OCI-LY3 (cell line): Measurements from ENCODE around the gene AIG1.

Source experiments
- H2AFZ ChIP-seq: fragments of 200-600, 300-600 bp; shearing (Covaris generic); 2 replicates; pipeline ENCODE4 v1.6.0; 2014; ENCODE audit warnings: antibody characterized with exemption, low read depth, low read length
- H3K27ac ChIP-seq: fragments of 200-600, 300-600 bp; sonication (generic); 2 replicates; pipeline ENCODE4 v1.5.1; 2014; ENCODE audit warnings: mild to moderate bottlenecking, low read length, moderate library complexity, mixed read lengths
- H3K27me3 ChIP-seq: fragments of 200-600, 300-600 bp; sonication (generic); 2 replicates; pipeline ENCODE4 v1.6.1; 2014; ENCODE audit warnings: low read depth, low read length, mixed read lengths
- H3K36me3 ChIP-seq: fragments of 200-600, 300-600 bp; sonication (generic); replicated peaks from 2 replicates; pipeline ENCODE3; 2014; ENCODE audit warnings: low read depth, low read length, mixed read lengths
- H3K4me1 ChIP-seq: fragments of 300-600, 200-600 bp; sonication (generic); 2 replicates; pipeline ENCODE4 v1.6.1; 2014; ENCODE audit warnings: low read length, mixed read lengths
- H3K4me2 ChIP-seq: fragments of 200-600, 300-600 bp; sonication (generic); 2 replicates; pipeline ENCODE4 v1.6.1; 2014; ENCODE audit warnings: low read length, mixed read lengths
- H3K4me3 ChIP-seq: fragments of 300-600, 200-600 bp; sonication (generic); 2 replicates; pipeline ENCODE4 v1.5.1; 2014; ENCODE audit warnings: antibody characterized with exemption, mild to moderate bottlenecking, low read length, moderate library complexity
- H3K79me2 ChIP-seq: fragments of 300-600, 200-600 bp; shearing (Covaris generic); 2 replicates; pipeline ENCODE4 v1.6.1; 2014; ENCODE audit warnings: mild to moderate bottlenecking, low read length, mixed read lengths
- H3K9ac ChIP-seq: fragments of 300-600, 200-600 bp; shearing (Covaris generic); 2 replicates; pipeline ENCODE4 v1.6.0; 2014; ENCODE audit warnings: mild to moderate bottlenecking, low read length, moderate library complexity
- H3K9me3 ChIP-seq: fragments of 200-600, 300-600 bp; shearing (Covaris generic); 2 replicates; pipeline ENCODE4 v1.6.1; 2014; ENCODE audit warnings: low read length, mixed read lengths; ENCODE audit not compliant: insufficient read depth
- H4K20me1 ChIP-seq: fragments of 200-600, 300-600 bp; sonication (generic); 2 replicates; pipeline ENCODE4 v1.6.1; 2016; ENCODE audit warnings: low read length, mixed read lengths; ENCODE audit not compliant: insufficient read depth
- EZH2phosphoT487 ChIP-seq: fragments of 200-600 bp; shearing (Covaris generic); IDR thresholded peaks from 2 replicates; pipeline ENCODE4 v1.6.1; 2018; ENCODE audit warnings: antibody characterized with exemption, mixed run types, low read depth
- TF ChIP-seq, protein P1 (sequence below): fragments of 200-600, 300-600 bp; sonication (generic); IDR thresholded peaks from 2 replicates; pipeline ENCODE4 v1.5.1; 2014; ENCODE audit warnings: antibody characterized with exemption, low read length, low read depth

AIG1 gene

GRCh38 chr6:143185288-143185687, 124.6 kb downstream of the AIG1 start:
- H3K4me2 ChIP-seq = no peak overlapping the region
- no peaks in the 10 kb centered on the region for H3K27me3 ChIP-seq
- no peak overlapping the region for H3K9ac ChIP-seq
- H3K36me3 ChIP-seq = no peaks in the 10 kb centered on the region
- TF ChIP-seq EZH2phosphoT487 = no peak
- TF ChIP-seq, protein P1, sequence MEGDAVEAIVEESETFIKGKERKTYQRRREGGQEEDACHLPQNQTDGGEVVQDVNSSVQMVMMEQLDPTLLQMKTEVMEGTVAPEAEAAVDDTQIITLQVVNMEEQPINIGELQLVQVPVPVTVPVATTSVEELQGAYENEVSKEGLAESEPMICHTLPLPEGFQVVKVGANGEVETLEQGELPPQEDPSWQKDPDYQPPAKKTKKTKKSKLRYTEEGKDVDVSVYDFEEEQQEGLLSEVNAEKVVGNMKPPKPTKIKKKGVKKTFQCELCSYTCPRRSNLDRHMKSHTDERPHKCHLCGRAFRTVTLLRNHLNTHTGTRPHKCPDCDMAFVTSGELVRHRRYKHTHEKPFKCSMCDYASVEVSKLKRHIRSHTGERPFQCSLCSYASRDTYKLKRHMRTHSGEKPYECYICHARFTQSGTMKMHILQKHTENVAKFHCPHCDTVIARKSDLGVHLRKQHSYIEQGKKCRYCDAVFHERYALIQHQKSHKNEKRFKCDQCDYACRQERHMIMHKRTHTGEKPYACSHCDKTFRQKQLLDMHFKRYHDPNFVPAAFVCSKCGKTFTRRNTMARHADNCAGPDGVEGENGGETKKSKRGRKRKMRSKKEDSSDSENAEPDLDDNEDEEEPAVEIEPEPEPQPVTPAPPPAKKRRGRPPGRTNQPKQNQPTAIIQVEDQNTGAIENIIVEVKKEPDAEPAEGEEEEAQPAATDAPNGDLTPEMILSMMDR = no peak
- no peak overlapping the region for H3K27ac ChIP-seq
- no peaks in the 10 kb centered on the region for H4K20me1 ChIP-seq
- H2AFZ ChIP-seq = no peak overlapping the region
- H3K79me2 ChIP-seq = no peaks in the 10 kb centered on the region
- H3K4me1 ChIP-seq = no peaks in the 10 kb centered on the region; the same call in 1 of the 2 replicates
- no peak overlapping the region for H3K4me3 ChIP-seq
- no peaks in the 10 kb centered on the region for H3K9me3 ChIP-seq

DNA sequence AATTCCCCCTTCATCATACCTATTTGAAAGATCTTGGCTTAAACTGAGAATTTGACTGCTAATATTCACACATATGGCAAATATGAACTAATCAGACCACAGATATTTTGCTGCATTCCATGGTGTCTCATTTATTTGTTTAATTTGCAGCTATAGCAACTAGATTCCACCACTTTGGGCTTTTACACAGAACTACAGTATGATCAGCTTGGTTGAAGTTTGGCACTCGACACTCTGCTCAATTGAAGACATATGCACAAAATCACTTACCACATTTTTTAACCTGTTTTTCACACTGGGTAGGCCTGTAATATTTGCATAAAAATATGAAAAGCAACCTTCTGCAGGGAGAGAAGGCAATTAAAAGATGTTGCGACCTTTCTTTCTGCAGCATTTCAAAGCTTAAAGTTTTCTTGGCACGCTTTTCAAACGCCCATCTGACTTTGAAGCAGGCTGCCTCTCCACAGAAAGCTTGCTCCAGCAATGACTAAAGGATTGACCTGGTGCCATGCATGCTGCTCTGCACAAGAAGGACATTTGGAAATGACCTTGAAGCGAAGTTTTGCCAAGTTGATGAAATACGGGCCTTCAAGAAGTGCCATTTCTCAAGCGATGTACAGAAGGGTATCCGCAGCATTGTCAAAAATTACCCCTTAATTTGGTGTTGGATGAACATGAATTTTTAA, 126.7 kb downstream of the AIG1 start:
- H3K4me3 ChIP-seq = no peak overlapping the region
- H4K20me1 ChIP-seq = no peaks in the 10 kb centered on the region
- H3K79me2 ChIP-seq = no peaks in the 10 kb centered on the region
- H3K4me1 ChIP-seq = no peaks in the 10 kb centered on the region; the same call in 1 of the 2 replicates
- no peak overlapping the region for H2AFZ ChIP-seq
- H3K27me3 ChIP-seq = no peaks in the 10 kb centered on the region
- H3K4me2 ChIP-seq = no peak overlapping the region
- no peak overlapping the region for H3K27ac ChIP-seq
- H3K9ac ChIP-seq = no peak overlapping the region
- H3K36me3 ChIP-seq = no peaks in the 10 kb centered on the region
- no peaks in the 10 kb centered on the region for H3K9me3 ChIP-seq
- TF ChIP-seq, protein P1 = no peak
- TF ChIP-seq EZH2phosphoT487 = no peak

DNA sequence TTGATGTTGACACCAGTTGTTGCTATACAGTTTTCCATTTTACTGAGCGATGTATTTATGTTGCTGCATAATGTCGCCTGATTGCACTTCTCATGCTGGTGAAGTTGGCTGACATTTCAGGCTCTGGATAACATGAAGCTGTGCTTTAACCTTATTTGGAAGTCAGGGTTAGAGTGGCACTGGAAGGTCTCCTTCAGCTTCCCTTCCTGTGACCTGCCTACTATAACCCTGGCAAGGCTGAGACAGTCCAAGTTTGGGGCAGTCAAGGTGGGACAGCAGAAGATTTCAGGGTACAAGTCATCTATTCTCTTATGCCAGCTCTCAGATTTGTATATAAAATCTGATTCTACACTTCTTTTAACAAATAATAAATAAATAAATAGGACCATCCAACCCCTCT, 127.6 kb downstream of the AIG1 start:
- Histone ChIP-seq H3K36me3 (no peaks in the 10 kb centered on the region), H3K9me3 (no peaks in the 10 kb centered on the region), H3K27me3 (no peaks in the 10 kb centered on the region), H3K9ac (no peak overlapping the region), H3K79me2 (no peaks in the 10 kb centered on the region), H4K20me1 (no peaks in the 10 kb centered on the region), H2AFZ (no peak overlapping the region), H3K4me3 (no peak overlapping the region), H3K4me1 (no peaks in the 10 kb centered on the region), H3K4me2 (no peak overlapping the region), H3K27ac (no peak overlapping the region)
- TF ChIP-seq, protein P1 = no peak
- TF ChIP-seq EZH2phosphoT487 = no peak

- Histone ChIP-seq H3K4me3 (no peak overlapping the region), H3K36me3 (no peaks in the 10 kb centered on the region), H2AFZ (no peak overlapping the region), H3K27ac (no peak overlapping the region), H3K4me1 (no peaks in the 10 kb centered on the region), H3K9ac (no peak overlapping the region), H3K4me2 (no peak overlapping the region), H3K79me2 (no peaks in the 10 kb centered on the region), H4K20me1 (no peaks in the 10 kb centered on the region), H3K9me3 (no peaks in the 10 kb centered on the region), H3K27me3 (no peaks in the 10 kb centered on the region)
- TF ChIP-seq EZH2phosphoT487 = no peak
- TF ChIP-seq, protein P1 = no peak
These were observed 130.7 kb downstream of the AIG1 start for GRCh38 chr6:143191361-143191760.
